ENCODE measurements around the gene DAGLA.

DAGLA gene

DNA sequence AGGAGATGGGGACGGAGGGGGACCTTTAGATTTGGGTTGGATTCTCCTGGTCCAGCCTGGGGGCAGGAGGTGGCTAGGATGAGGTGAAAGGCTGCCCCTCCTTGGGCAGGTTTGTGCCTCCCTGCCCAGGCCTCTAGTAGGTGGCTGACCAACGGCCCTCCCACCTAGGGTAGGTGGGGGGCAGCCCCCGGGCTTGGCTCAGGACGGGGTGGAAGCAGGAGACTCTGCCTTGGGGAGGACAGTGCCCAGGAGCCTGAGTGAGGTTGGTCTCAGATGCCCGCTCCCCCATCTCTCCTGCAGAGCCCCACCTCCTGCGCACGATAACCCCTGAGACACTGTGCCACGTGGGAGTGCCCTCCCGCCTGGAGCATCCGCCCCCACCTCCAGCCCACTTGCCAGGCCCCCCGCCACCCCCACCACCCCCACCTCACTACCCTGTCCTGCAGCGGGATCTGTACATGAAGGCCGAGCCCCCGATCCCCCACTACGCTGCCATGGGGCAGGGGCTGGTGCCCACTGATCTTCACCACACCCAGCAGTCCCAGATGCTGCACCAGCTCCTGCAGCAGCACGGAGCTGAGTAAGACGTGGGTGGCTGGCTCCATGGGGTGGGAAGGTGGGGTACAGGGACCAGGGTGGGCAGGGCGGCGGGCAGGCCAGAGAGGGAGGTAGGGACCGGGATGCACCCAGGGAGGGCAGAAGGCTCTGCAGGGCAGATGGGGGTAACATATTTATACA, 89.9 kb downstream of the DAGLA start:
- DNase-seq = no peak

DNA sequence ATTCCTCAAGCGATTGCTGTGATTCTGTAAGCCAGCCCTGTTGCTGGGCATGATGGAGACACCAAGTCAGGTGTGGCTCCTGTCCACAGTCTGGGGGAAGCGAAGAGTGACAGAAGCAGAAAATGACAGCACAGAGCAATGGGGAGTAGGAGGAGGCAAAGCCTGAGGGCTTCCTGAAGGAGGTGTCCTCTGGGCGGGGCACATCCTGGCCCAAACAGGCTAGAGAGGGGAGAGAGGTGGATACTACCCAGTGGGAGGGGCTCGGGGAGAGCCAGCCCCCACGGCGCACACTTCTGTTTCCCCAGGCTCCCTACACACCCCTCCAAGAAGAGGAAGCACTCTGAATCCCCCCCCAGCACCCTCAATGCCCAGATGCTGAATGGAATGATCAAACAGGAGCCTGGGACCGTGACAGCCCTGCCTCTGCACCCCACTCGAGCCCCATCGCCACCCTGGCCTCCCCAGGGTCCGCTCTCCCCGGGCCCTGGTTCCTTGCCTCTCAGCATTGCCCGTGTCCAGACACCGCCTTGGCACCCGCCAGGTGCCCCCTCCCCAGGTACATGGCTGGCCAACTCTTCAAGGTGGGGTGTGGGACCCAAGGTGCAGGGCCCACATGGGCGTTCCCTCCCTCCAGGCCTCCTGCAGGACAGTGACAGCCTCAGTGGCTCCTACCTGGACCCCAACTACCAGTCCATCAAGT, 91.2 kb downstream of the DAGLA start:
- no peak for DNase-seq

- no peak for DNase-seq
Observed at GRCh38 chr11:61771985-61772455, 91.8 kb downstream of the DAGLA start.

- no peak for DNase-seq
Observed at GRCh38 chr11:61773356-61773755, 93.2 kb downstream of the DAGLA start.

DNA sequence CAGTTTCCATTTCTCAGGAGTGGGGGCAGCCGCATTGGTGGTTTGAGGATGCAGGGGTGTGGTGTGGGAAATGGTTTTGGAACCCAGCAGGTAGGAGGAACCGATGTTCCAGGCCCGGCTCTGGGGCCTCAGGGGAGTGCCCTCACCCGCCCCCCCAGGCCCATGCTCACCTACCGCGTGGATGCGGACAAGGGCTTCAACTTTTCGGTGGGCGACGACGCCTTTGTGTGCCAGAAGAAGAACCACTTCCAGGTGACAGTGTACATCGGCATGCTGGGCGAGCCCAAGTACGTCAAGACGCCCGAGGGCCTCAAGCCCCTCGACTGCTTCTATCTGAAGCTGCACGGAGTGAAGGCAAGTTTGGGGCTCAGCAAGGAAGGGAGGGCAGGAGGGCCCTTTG, 93.6 kb downstream of the DAGLA start:
- DNase-seq = no peak

DNA sequence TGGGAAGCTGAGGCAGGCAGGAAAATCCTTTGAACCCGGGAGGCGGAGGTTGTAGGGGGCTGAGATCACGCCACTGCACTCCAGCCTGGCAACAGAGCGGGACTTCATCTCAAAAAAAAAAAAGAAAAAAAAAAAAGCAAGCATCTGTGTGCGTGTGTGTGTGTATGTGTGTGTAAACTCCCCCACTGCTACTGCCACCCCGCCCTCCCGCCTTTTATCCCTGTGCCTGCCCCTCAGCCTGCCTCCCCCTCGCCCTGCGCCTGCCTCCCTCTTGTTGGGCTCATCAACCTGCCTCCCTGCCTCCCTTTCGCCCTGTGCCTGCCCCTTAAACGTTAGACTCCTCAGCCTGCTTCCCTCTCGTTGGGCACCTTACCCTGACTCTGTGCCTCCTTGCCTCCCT, 94.2 kb downstream of the DAGLA start:
- no peak for DNase-seq

- DNase-seq = no peak
Observed at GRCh38 chr11:61775106-61775505, 94.9 kb downstream of the DAGLA start.

- DNase-seq = no peak
Observed at GRCh38 chr11:61775606-61776554, 95.7 kb downstream of the DAGLA start.

DNA sequence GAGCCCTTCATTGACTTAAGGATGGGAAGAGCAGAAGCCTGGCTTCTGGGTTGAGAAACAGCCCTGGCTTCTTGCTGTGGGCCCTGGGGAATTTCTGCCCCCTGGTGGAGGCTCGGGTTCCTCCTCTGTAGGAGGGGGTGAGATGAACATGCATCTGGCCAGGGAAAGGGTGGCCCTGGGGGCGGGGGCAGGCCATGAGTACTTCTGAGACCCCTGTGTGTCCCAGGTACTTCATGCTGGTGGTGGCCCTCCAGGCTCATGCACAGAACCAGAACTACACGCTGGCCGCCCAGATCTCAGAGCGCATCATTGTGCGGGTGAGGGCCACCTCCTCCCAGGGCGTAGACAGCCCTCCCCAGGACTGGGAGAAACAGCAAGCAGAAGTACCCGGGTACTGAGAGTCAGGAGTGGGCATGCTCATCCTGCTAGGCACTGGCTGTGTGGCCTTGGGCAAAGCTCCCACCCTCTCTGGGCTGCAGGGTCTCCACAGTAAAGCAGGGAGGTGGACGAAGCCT, 96.4 kb downstream of the DAGLA start:
- no peak for DNase-seq

- no peak for DNase-seq
Observed at GRCh38 chr11:61777234-61778090, 97.3 kb downstream of the DAGLA start.

DNA sequence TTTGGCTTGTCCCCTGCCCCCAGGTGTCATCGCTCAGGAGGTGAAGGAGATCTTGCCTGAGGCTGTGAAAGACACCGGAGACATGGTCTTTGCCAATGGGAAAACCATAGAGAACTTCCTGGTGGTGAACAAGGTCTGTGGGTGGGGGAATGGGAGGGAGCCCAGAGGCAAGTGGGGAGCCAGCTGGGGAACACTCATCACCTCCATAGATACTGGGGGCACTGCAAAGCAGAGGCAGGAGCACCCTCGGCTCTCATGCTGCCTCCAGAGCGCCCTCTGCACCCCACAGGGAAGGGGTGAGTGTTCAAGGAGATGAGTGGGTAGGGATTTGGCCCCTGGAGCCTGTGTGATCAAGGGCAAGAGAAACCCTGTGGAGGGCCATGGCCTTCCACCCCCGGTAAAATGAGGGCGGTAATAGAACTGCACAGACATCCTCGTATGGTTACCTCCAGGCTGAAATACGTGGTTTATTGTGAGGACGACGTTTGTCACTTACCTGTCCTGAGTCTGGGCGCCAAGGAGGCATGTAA, 98.2 kb downstream of the DAGLA start:
- DNase-seq = no peak

DNA sequence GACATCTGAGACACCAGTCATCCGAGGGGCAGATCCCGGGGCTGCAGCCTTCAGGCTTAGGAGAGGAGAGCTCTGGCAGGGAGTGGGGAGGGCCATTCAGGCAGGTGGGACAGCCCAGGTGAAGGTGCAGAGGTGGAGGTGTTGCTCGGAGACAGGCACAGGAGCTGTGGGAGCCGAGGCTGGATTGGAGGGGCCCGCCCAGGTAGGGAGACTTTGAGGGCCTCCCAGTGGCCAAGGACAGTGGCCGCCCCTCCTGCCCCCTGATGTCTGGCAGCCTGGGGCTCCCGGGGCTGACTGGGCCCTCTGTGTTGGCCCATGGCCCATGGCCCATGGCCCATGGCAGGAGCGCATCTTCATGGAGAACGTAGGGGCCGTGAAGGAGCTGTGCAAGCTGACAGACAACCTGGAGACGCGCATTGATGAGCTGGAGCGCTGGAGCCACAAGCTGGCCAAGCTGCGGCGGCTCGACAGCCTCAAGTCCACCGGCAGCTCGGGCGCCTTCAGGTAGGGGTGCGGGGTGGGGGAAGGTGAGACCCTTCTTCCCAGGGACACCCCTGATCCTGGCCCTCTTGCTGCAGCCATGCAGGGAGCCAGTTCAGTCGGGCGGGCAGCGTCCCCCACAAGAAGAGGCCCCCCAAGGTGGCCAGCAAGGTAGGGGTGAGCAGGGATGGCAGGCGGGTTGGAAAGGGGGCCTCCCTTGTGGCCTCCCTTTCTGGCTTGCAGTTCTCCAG, 98.9 kb downstream of the DAGLA start:
- no peak for DNase-seq

DNA sequence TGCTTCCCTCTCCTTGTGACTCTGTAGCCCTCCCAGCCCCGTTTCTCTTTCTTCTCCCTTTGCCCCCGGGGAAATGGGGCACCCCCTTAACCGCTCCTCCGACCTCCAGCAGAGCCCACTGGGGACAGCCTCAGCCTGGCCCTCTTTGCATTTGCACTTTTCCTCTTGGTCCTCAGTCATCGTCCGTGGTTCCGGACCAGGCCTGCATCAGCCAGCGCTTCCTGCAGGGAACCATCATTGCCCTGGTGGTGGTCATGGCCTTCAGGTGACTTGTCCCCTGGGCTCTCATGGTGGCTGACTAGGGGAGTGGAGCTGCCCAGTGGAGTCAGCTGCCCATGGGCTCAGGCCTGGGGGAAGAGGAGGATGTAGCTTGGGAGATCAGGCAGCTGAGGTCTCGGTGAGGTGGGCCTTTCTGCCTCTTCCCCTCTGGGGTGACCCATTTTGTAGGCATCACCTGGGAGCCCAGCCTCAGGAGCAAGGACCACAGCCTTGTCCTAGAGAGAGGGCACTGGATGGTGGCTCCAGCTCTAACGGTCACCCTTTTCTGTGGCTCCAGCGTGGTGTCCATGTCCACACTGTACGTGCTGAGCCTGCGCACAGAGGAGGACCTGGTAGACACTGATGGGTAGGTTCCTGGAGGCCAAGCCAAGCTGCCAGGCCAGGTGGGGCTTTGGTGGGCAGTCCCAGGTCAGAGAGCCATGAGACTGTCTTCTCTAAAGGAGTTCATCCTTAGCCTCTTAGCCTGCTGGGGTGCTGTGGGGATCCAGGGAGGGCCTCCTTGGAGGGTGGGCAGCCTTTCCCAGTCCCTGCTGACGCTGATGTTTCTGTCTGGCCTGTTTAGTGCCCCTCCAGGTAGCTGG, 99.7 kb downstream of the DAGLA start:
- DNase-seq = no peak

GRCh38 chr11:61780581-61781162, 100.5 kb downstream of the DAGLA start:
- DNase-seq = no peak

- DNase-seq = no peak
Observed at GRCh38 chr11:61781585-61781984, 101.4 kb downstream of the DAGLA start.

GRCh38 chr11:61782299-61782698, 102.1 kb downstream of the DAGLA start:
- no peak for DNase-seq

GRCh38 chr11:61782841-61783240, 102.7 kb downstream of the DAGLA start:
- no peak for DNase-seq

DNA sequence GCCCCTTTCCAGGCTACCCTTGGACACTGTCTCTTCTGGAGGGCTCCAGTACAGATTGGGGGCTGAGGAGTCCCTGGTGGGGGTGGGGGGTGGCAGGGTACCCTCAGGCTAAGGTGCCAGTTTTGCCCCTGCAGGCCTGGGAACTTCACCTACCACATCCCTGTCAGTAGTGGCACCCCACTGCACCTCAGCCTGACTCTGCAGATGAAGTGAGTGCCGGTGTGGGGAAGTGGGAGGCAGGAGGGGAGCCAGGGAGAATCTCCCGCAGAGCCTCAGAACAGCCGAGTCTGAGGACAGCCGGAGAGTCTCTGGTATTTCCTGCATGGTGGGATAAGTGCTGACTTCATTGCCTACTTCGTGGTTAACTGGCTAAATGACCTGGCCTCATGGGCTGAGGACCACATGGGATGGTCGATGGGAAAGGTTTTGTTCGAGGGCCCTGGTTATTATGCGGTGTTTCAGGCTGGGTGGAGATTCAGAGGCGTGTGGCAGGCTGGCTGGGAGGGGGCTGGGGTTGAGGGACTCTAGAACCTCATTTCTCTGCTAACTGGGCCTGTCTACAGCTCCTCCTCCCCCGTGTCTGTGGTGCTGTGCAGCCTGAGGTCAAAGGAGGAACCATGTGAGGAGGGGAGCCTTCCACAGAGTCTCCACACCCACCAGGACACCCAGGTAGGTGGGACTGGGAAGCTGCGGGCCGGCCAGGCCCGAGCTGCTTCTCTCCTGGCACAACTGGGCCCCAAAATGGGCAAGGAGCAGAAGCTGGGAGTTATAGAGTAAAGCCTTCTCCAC, 103.7 kb downstream of the DAGLA start:
- DNase-seq = no peak

DNA sequence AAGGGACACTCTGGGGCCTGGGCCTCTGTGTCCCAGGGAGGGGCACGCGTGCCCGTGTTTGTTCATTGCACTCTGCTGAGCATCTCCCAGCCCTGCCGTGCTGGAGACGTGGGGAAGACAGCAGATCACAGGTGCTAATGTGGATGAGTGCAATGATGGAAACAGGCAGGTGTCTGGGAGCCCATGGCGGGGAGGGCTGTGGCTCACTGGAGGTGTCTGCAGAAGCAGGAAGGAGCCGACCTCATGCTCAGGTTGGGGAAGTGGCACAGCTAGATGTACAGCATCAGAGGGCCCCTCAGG, 104.3 kb downstream of the DAGLA start:
- DNase-seq = no peak
